Germinal center (tissue), 1 donor: ENCODE data around the gene ABCA13.
"Not testable (repeated sequence)": the region's sequence is repeated elsewhere in the genome, so short reads cannot be mapped to it uniquely, and the experiment has no call there.

Experiments used
- DNase-seq: peaks from one replicate; pipeline ENCODE4 v3.0.0; 2012; ENCODE audit warnings: mixed read lengths, low spot score

Gene ABCA13, protein sequence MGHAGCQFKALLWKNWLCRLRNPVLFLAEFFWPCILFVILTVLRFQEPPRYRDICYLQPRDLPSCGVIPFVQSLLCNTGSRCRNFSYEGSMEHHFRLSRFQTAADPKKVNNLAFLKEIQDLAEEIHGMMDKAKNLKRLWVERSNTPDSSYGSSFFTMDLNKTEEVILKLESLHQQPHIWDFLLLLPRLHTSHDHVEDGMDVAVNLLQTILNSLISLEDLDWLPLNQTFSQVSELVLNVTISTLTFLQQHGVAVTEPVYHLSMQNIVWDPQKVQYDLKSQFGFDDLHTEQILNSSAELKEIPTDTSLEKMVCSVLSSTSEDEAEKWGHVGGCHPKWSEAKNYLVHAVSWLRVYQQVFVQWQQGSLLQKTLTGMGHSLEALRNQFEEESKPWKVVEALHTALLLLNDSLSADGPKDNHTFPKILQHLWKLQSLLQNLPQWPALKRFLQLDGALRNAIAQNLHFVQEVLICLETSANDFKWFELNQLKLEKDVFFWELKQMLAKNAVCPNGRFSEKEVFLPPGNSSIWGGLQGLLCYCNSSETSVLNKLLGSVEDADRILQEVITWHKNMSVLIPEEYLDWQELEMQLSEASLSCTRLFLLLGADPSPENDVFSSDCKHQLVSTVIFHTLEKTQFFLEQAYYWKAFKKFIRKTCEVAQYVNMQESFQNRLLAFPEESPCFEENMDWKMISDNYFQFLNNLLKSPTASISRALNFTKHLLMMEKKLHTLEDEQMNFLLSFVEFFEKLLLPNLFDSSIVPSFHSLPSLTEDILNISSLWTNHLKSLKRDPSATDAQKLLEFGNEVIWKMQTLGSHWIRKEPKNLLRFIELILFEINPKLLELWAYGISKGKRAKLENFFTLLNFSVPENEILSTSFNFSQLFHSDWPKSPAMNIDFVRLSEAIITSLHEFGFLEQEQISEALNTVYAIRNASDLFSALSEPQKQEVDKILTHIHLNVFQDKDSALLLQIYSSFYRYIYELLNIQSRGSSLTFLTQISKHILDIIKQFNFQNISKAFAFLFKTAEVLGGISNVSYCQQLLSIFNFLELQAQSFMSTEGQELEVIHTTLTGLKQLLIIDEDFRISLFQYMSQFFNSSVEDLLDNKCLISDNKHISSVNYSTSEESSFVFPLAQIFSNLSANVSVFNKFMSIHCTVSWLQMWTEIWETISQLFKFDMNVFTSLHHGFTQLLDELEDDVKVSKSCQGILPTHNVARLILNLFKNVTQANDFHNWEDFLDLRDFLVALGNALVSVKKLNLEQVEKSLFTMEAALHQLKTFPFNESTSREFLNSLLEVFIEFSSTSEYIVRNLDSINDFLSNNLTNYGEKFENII (N-terminal part only)

DNA sequence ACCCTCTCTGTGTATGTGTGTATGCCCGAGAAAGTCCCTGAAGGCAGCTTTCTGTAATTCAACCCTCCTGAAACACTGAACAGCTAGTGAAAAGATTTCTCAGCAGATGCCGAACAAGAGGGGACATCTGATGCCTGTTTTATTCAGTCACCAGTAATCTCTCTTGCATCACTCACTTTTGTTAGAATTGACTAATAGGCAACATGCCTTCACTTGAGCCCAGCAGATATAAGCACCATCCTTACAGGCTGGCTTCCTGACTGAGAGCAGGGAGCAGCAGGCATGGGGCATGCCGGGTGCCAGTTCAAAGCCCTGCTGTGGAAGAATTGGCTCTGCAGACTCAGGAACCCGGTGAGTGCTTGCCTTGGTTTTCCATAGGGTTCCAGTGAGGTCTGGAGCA, at the start of gene ABCA13:
TSS of gene ABCA13 (plus strand) at position 257 of the 400 bp plus-strand sequence. CDS start at position 283, 26 bp downstream.
- no peak for DNase-seq

DNA sequence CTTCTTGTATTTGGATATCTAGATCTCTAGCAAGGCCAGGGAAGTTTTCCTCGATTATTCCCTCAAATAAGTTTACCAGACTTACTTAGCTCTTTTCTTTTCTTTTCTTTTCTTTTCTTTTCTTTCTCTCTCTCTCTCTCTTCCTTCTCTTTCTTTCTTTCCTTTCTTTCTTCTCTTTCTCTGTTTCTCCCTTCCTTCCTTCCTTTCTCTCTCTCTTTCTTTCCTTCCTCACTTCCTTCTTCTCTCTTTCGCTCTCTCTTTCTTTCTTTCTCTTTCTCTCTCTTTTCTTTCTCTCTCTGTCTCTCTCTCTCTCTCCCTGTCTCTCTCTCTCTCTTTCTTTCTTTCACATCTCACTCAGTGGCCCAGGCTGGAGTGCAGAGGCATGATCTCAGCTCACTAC, 45.2 kb upstream of the ABCA13 start:
- DNase-seq: no peak

DNA sequence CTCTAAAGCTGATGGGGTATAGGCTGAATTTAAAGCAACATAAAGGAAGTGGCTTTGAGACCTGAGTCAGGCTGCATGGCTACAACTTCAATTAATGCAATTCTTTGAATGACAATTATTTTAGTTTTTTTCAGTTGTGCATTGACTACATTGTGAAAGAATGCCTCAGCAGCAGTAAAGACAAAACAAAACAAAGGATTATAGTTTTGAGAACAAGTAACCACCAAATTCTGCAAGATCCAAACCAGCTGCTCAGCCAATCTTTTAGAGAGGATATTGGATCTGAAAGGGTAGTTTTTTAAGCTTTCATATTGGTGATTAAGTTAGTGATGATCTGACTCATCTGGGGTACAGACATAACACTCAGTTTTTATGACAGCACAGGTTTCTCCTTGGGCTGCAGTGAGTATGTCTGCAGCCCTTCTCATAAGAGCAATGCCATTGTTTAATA, 40.6 kb upstream of the ABCA13 start:
- no peak for DNase-seq

DNA sequence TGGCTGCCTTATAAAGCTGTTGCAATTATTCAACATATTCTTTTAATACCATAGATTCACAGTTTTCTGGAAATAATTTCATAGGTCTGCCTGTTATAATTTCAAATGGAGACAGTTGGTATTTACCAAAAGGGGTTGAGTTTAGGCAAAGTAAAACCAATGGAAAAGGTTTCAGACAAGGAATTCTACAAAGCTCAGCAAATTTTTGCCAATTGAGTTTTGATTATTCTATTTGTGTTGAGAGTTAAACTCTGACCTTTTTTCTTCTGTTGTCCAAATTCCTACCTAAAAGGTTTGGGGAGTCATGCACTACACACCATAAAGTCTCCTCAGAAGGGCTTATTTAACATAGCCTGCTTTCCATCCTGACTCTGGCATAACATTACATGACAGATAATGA, 38.5 kb upstream of the ABCA13 start:
- no peak for DNase-seq

DNA sequence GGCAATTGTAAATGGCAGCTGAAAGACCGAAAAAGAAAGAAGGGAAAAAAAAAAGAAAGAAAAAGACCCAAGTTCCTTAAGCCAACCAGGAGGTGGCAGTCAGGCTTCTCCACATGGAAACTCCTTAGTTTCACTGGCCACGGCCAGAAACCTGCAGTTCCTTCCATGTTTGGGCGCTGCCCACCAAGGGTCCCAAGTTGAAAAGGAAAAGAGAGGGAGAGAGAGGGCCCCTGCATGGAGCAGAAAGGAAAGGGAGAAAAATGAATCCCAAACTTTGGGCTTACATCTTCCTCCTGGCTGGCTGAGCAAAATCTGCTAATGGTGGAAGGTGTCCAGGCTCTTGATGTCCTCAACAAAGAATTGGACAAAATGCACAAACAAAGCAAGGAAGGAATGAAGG, 31.8 kb upstream of the ABCA13 start:
- DNase-seq: no peak

DNA sequence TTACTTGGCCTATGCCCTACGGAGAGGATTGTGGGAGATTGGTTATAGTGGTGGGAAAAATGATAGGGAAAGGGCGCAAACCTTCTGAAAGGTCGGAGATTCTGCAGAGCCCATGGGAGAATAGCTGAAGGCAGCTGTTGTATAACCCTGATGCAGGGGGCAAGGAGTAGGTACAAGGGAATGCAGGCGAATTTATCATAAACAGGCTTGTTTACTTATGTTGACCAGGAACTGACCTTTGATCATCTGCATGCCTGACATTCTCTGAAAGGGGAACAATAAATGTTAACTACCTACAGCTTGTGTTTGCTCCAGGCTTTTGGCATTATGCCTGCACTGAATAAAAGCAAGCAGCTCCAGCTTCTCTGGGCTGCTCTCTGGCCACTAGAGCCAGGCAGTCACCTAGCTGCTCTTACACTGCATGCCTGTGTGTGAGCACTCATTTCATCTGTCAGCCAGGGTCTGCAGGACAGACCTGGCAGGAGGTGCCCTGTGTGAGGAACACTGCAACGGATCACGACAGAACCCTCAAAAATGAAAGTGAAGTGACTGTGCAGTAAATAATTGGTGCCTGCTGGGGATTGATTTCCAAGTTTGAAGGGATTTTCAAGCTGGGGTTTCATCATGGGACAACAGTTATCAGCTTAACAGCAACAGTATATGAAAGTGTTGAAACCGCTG, 31.1 kb upstream of the ABCA13 start:
- no peak for DNase-seq

DNA sequence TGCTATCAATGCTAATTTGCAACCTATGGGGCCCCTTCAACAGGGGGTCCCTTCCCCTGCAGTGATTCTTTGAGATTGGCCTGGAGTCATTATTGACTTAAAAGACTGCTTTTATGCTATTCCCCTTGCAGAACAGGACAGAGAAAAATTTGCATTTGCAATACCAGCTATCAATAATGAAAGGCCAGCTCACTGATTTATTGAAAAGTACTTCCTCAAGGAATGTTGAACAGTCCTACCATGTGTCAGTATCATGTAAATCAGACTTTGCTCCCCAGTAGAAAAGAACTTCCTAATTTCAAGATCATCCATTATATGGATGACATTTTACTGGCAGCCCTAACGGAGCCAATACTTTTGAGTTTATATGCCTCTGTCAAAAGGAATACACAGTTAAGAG, 29.7 kb upstream of the ABCA13 start:
- no peak for DNase-seq

DNA sequence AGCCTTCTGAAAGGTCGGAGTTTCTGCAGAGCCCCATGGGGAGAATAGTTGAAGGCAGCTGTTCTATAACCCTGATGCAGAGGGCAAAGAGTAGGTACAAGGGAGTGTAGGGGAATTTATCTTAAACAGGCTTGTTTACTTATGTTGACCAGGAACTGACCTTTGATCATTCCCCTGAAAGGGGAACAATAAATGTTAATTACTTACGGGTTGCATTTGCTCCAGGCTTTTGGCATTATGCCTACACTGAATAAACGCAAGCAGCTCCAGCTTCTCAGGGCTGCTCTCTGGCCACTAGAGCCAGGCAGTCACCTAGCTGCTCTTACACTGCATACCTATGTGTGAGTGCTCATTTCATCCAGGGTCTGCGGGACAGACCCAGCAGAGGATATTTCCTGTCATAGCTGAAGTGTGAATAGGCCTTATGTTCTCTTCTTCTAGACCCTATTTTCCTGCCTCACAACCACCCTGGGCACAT, 26.9 kb upstream of the ABCA13 start:
- DNase-seq: no peak

DNA sequence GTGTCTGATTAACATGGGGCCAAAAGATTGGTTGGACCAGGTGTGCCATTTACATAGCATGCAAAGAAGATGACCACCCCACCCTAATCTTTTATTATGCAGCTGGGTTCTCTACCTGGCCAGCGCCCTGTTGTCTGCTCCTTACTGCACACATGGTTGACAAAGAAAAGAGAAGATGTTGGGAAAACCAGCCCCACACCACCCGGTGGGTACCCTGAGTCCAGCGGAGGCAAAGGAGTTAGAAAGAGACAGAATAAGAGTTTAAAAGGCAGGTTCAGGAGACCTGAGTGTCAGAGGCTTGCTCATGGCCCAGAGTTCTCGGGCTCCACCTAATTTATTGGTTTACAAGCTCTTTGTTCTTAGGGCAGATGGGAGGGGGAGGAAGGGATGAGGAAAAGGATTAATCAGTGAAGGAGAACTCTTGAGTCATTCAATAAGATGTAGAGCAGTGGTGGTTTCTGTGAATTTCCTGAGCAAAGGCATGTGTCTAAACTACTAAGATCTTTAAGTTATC, 24.1 kb upstream of the ABCA13 start:
- DNase-seq: no peak

DNA sequence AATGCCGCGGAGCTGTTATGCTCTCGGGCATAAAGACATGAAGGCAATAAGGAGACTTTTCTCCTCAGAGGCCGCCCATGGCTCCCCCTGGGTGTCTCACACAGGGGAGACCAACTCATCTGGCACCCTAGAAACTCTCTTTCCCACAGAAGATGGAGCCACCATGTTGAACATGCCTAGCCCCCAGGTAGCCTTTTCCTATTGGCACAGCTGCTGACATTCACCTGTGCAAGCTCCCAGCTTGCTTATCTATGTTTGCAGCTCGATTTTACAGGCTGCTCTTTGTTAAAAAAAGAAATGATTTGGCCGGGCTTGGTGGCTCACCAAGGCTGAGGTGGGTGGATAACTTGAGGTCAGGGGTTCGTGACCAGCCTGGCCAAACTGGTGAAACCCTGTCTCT, 23.6 kb upstream of the ABCA13 start:
- not testable (repeated sequence) for DNase-seq

DNA sequence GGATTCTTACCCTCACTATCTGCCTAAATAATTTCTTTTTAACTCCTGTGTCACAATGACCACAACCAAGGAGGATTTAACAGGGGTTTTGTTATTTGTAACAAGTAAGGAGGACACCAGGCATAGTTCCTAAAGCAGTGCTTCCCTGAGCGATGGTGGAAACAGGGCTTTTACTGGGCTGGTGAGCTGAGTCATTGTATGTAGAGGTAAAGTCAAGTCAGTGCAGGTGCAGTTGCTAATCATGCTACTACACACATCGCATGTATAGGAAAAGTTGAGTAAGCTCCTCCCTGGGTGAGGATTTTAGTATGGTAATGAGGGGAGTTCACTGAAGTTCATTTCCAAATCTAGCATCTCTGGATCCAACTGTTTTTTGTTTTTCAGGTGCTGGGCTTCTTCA, 22.9 kb upstream of the ABCA13 start:
- DNase-seq: no peak

DNA sequence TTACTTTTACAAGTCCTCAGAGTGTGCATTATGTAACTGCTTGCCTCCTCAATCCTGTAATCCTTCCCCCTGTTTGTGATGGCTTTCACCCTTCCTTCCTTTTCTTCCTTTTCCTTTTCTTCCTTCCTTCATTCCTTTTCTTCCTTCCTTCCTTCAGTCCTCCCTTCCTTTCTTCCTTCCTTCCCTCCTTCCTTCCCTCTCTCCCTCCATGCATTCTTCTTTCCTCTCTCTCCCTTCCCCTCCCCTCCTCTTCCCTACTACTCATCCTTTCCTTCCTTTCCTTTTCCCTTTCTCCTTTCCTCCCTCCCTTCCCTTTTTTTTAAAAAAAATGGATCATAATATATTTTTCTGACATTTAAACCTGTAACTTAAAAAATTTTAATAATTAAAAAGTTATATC, 22.2 kb upstream of the ABCA13 start:
- no peak for DNase-seq

DNA sequence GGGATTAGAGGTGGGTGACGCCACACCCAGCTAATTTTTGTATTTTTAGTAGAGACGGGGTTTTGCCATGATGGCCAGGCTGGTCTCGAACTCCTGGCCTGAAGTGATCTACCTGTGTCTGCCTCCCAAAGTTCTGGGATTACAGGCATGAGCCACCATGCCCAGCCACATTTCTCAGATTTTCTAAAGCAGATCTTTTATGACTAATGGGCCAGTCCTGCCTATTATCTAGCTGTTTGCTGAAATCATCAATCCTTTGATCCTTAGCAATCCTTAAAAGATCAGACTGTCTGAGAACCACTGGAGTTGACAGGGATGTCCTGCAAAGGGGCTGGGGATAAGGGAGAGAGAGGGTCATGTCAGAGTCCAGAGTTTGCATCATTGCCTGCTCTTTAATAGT, 21.2 kb upstream of the ABCA13 start:
- DNase-seq: no peak

DNA sequence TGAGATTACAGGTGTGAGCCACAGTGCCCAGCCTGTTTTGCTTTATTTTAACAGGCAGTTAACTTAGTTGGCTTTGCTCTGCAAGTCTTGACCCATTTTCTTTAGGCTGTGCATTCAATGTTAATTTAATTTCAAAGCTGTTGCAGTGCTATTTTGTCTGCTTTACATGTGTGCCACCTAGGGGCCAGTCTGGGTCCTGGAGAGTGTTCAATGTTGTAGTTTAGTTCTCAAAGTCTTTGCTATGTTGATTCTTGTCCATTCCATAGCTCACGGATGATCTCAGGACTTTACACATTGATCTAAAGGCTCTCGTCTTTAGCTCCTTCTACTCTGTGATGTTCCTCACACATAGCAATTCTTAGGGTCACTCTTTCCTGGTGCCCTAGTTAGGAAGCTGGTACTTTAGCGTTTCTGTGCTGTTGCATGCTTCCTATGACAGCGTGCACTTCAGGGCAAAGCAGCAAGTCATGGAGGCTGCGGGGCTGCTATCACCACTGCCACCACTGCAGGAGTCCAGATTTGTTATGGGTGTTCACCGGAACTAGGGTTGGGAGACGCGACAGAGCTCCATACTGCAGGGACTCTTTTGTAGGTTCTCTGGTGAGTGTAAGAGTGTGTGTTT, 16.4 kb upstream of the ABCA13 start:
- peak; percentile 16 for DNase-seq

DNA sequence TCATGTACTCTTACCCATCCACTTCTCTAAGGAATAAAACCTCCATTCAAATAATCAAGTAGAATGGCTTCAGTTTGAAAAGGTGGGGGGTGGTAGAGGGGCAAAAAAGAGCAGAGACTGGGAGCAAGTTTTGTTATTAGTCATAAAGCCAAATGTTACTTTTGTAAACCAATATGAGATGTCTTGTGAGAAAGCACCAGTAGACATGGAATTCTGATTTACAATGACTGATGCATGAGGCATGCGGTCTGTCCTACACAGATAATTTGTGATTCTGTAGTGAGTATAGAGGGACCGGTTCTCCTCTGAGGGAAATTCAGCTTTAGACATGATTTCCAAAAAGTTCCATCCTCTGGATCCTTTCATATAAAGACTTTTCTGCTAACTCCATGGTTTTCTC, 12.9 kb upstream of the ABCA13 start:
- DNase-seq: no peak

DNA sequence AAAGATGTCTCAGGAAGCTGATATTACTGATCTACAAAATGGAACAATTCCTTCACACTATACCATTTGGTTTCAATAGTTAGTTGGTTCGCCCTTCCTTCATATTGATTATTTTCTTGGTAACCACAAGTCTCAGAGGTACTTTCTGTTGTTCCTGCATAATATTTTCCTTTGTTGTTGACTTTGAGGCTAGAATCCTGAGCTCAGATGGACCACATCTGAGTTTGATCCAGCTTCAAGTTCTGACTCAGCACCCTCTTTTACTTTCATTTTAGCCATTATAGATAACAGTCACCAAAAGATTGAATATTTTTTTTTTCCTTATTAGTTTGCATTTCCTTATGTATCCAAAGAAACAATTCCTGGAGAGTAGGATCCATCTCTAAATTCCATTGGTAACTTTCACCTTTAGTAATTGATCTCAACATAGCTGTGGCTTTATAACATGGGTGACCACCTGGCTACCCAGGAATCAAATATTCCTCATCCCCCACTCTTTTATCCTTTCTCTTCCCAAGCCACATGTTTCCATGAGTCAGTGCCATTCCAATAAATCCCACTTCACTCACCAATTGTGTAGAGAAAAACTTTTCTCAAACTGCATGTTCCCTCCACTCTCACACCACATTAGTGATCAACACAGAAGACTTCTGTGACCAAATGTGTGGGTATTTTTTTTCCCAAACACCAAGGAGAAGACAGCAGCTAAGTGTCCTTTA, 9.7 kb upstream of the ABCA13 start:
- no peak for DNase-seq

DNA sequence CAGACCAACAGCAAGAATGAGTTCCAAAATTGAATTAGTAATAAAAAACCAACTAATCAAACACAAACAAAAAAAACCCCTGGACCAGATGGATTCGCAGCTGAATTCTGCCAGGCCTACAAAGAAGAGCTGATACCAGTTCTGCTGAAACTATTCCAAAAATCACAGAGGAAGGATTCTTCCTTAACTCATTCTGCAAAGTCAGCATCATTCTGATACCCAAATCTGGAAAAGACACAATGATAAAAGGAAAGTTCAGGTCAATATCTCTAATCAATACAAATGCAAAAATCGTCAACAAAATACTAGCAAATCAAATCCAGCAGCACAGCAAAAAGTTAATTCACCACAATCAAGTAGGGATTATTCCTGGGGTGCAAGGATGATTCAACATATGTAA, 6.1 kb upstream of the ABCA13 start:
- DNase-seq: no peak

DNA sequence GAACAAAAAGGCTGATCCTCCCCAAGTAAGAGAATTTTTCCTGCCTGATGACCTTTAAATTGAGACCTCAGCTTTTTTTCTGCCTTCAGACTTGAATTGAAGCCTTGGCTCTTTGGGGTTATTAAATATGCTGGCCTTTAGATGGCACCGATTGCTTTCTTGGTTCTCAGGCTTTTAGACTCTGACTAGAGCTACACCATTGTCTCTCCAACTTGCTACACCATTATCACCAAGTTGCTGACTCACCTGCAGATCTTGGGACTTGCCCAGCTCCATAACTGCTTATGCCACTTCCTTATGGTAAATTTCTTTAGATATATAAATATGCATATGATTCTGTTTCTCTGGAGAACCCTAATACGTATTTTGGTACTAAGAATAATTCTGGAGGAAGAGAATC, 3.1 kb upstream of the ABCA13 start:
- DNase-seq: no peak

DNA sequence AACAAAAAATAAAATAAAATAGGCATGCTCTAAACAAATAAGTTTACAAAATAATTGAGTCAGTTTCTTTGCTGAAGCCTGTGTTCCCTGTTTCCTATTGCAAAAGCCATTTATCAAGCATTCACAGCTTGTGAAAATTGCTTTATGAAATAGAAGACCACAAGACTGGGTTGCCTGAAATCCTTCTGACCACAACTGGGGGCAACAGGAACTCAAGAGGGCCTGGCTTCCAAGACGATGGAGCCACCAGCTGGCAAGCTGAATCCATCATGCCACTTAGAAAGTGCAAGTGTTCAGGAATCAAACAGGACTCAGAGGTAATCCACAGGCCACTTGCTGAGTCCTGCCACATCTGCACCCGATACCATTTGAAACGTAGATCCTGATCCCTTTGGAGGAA, 752 bp upstream of the ABCA13 start:
- no peak for DNase-seq

DNA sequence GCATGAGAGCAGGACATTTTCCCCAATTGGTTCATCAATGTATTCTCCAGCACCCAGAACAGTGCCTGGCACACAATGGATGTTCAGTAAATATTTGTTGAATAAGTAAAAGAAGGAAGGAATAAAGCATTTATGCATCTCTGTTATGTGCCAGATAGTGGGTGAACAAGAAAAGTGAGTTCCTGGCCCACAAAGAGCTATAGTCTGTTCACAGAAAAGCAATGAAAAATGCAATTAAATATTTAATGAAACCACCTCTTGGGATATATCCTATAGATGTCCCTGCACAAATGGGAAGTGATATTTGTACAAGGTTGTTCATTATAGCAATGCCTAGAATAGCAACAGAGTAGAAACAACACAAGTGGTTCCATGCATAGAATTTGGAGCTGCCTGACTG, 2.1 kb downstream of the ABCA13 start:
- no peak for DNase-seq
